Astrocyte (in vitro differentiated cells and primary cell): ENCODE measurements around the gene HCRTR1.

Experiments used
- CTCF ChIP-seq: IDR thresholded peaks from 2 replicates; pipeline ENCODE4 v1.5.1; 2011; ENCODE audit warnings: low read depth, mild to moderate bottlenecking, inconsistent platforms, low read length, moderate library complexity; ENCODE audit not compliant: insufficient read depth
- EZH2 ChIP-seq: IDR thresholded peaks from 2 replicates; pipeline ENCODE4 v1.6.1; 2012; ENCODE audit warnings: mild to moderate bottlenecking, low read length, inconsistent platforms; ENCODE audit not compliant: insufficient read depth

GRCh38 chr1:31644560-31645273 is 27.2 kb downstream of the HCRTR1 start, which contains the start of gene PEF1:
- TF ChIP-seq EZH2 (no peak), CTCF (no peak)
